ENCODE results near the gene FAM161A. TPM values are rescaled to one million over a fixed set of nuclear protein-coding genes. Genes with fewer than 3 reads are reported as not detected.
"Not testable (repeated sequence)": the region's sequence is repeated elsewhere in the genome, so short reads cannot be mapped to it uniquely, and the experiment has no call there.

The FAM161A gene
- total RNA-seq, 1 experiment from 2014 or later: 2.5 TPM

DNA sequence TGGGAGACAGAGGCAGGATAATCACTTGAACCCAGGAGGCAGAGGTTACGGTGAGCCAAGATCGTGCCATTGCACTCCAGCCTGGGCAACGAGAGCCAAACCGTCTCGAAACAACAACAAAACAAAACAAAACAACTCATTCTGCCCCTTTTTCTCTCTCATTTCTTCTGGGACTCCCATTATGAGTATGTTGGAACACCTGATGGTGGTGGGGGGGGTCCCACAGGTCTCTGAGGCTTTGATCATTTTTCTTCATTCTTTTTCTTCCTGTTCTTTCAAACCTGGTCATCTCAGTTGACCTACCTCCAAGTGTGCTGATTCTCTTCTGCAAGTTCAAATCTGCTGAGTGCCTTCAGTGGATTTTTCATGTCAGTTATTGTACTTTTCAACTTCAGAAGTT, 8.2 kb upstream of the FAM161A start:
- Histone ChIP-seq H3K27me3 (replicated peaks) (no peaks in the 10 kb centered on the region), H3K4me1 (replicated peaks) (no peaks in the 10 kb centered on the region; the same call in 1 of the 2 replicates), H3K4me3 (no peak overlapping the region), H3K9me3 (replicated peaks) (no peaks in the 10 kb centered on the region), H3K27ac (no peak overlapping the region), H3K36me3 (peaks cover 38% of the 10 kb centered on the region)
- DNase-seq (ENCODE audit: low read depth in 1 of 2, low spot score in 2 of 2): no peak

DNA sequence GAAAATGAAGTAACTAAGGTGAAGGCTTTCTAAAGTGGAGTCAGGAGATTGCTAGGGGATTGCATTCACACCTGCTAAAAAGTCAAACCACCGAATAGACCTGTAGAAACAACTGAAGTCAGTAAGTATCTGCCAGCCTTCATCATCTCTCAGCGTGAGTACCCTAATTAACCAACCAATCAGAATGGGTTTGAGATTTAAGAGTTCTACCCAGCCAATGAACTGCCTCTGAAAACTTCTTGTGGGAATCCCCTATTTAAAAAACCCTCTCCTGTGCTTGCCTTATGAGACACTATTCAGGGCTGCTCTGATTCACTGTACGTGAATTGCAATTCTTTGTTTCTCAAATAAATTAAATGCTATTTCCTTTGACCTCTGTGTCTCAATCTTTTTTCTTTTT, 3.4 kb upstream of the FAM161A start:
- H3K36me3 ChIP-seq: no peaks in the 10 kb centered on the region
- H3K4me3 ChIP-seq: no peak overlapping the region

DNA sequence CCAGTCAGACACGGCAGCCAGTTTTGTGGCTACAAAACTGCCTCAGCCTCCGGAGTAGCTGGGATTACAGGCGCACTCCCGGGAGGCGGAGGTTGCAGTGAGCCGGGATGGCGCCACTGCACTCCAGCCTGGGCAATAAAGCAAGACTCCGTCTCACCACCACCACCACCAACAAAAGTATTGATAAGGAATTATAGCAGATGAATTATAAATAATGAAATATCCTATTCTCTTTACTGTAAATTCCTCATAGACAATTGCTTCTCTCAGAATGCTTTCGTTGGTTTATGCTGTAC, 1.4 kb upstream of the FAM161A start:
- no peaks in the 10 kb centered on the region for H3K27me3 ChIP-seq (replicated peaks)
- H3K9me3 ChIP-seq (replicated peaks): no peaks in the 10 kb centered on the region
- peaks cover 9% of the 10 kb centered on the region for H3K4me1 ChIP-seq (replicated peaks)
- DNase-seq (ENCODE audit: low read depth in 1 of 2, low spot score in 2 of 2): no peak
- H3K36me3 ChIP-seq: no peaks in the 10 kb centered on the region
- peak overlapping the region; percentile 70; the same call in 1 of the 2 replicates for H3K4me3 ChIP-seq
- H3K27ac ChIP-seq: no peak overlapping the region

More for the DNA sequence above, 3.4 kb upstream of the FAM161A start:
- no peaks in the 10 kb centered on the region for H3K27me3 ChIP-seq (replicated peaks)
- peaks cover 9% of the 10 kb centered on the region for H3K4me1 ChIP-seq (replicated peaks)
- DNase-seq (ENCODE audit: low read depth in 1 of 2, low spot score in 2 of 2): no peak
- no peak overlapping the region for H3K27ac ChIP-seq
- no peaks in the 10 kb centered on the region for H3K9me3 ChIP-seq (replicated peaks)

DNA sequence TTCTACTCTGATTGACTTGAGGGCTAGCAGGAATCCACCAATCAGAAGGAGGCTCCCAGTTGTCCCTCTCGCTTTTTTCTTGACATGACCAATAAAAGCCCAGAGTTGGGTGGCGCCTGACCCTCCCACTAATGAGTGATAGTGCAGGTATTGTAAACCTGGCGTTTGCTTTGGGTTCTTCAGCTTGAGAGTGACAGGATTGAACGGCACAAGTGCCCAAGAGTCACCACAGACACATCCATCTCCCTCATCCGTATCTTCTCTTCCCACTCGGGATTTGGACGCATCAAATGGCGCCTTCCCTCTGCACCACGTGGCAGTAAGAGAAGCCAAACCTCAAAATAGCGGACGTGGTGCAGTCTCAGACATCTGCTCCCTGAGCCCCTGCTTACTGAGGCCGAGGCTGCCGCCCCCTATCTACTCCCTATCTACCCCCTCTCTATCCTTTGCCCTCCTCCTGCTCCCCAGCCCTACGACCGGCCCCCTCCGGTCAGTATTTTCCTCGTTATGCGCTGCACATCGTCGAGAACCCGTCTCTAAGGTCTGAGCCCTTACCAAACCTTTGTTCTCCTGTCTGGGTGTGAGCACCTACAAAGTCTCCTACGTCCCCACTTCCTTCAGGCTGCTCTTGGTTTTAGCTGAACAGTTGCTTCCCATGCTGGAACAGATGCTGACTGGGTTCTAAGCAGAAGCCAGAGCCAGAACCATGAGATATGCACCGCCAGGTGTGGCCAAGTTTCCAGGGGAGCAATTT, 881 bp upstream of the FAM161A start:
- Histone ChIP-seq H3K9me3 (replicated peaks) (no peaks in the 10 kb centered on the region), H3K4me3 (peak overlapping the region; percentile 70), H3K27me3 (replicated peaks) (no peaks in the 10 kb centered on the region), H3K36me3 (no peaks in the 10 kb centered on the region), H3K4me1 (replicated peaks) (peaks cover 9% of the 10 kb centered on the region), H3K27ac (no peak overlapping the region)
- DNase-seq (ENCODE audit: low read depth in 1 of 2, low spot score in 2 of 2): peak; percentile 93

DNA sequence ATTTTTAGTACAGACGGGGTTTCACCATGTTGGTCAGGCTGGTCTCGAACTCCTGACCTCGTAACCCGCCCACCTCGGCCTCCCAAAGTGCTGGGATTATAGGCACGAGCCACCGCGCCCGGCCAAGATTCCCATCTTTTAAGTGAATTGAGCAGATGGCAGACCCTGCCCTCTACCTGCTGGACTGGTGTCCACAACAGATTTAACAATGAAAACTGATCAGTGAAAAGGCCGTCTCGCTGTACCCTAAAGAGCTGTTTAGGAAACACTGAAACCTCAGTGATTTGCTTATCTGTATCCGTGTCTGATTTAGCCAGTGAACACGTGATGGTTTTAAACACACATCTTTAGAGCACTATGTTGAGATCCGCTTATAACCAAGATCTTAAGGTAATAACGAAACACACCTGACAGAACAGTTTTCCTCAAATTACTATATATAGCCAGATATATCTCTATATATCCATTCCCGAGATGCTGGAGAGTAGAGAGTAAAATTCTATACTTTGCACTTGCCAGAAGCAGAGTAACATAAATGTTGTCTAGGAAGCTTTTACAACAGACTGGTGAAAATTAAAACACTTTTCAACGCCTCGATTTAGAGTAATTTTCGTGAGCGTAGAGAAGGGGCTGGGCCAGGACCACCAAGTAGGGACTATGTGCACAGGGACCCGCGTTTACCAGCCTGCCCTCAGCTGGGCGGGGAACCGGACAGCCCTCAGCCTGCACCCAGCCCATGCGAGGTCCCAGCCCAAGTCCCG, 594 bp downstream of the FAM161A start:
- H3K4me3 ChIP-seq: peak overlapping the region; percentile 70
- peak; percentile 72 to 87 for DNase-seq (ENCODE audit: low read depth in 1 of 2, low spot score in 2 of 2)
- H3K27me3 ChIP-seq (replicated peaks): no peaks in the 10 kb centered on the region
- H3K9me3 ChIP-seq (replicated peaks): no peaks in the 10 kb centered on the region
- no peaks in the 10 kb centered on the region for H3K36me3 ChIP-seq
- no peak overlapping the region for H3K27ac ChIP-seq
- peaks cover 9% of the 10 kb centered on the region for H3K4me1 ChIP-seq (replicated peaks)

DNA sequence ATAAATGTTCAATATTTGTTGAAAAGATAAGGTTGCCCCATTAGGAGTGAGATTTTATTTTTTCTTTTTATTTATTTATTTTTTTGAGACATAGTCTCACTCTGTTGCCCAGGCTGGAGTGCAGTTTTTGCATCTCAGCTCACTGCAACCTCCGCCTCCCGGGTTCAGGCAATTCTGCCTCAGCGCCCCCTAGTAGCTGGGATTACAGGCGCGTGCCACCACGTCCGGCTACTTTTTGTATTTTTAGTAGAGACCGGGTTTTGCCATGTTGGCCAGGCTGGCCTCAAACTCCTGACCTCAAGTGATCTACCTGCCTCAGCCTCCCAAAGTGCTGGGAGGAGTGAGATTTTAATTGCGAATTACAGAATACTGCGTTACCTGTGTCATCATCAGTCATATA, 2.6 kb downstream of the FAM161A start:
- H3K9me3 ChIP-seq (replicated peaks); H3K36me3 ChIP-seq; H3K4me1 ChIP-seq (replicated peaks); DNase-seq (ENCODE audit: low read depth in 1 of 2, low spot score in 2 of 2); H3K27me3 ChIP-seq (replicated peaks); H3K27ac ChIP-seq; H3K4me3 ChIP-seq: not testable (repeated sequence)

DNA sequence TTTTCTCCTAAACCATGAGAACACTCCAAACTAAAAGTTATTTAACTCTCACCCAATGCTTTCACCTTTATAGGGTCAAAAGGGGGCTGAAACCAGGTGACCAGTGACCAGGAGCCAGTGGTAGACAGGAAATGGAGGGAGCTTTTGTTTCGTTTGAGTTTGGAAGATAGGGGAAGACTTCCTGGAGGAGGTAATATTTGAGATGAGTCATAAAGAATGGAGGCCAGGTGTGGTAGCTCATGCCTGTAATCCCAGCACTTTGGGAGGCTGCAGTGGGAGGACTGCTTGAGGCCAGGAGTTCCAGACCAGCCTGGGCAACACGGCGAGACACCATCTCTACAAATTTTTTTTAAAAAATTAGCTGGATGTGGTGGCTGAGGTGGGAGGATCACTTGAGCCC, 8.5 kb downstream of the FAM161A start:
- Histone ChIP-seq H3K27me3 (replicated peaks) (no peaks in the 10 kb centered on the region), H3K27ac (no peak overlapping the region), H3K4me3 (no peak overlapping the region), H3K4me1 (replicated peaks) (no peaks in the 10 kb centered on the region), H3K36me3 (no peaks in the 10 kb centered on the region), H3K9me3 (replicated peaks) (no peaks in the 10 kb centered on the region)
- no peak for DNase-seq (ENCODE audit: low read depth in 1 of 2, low spot score in 2 of 2)

DNA sequence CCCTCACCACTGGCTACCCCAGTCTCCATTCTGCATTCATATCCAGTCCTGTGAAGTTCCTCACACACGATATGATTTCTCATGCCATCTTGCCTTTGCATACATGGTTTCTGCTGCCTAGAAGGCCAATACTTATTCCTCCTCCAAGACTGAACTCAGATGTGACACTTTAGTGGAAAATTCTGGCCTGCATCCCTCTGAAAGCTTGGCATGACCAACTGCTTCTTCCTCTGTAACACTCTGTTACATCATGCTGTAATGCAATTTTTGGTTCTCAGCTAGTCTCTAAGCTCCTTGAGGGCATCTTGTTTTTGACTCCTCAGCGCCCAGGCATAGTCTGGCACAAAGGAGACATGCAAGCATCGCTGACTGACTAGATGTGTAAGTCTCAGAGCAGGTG, 12.6 kb downstream of the FAM161A start:
- Histone ChIP-seq H3K36me3 (no peaks in the 10 kb centered on the region), H3K9me3 (replicated peaks) (no peaks in the 10 kb centered on the region), H3K27me3 (replicated peaks) (no peaks in the 10 kb centered on the region), H3K27ac (no peak overlapping the region), H3K4me3 (no peak overlapping the region), H3K4me1 (replicated peaks) (no peaks in the 10 kb centered on the region)
- no peak for DNase-seq (ENCODE audit: low read depth in 1 of 2, low spot score in 2 of 2)

DNA sequence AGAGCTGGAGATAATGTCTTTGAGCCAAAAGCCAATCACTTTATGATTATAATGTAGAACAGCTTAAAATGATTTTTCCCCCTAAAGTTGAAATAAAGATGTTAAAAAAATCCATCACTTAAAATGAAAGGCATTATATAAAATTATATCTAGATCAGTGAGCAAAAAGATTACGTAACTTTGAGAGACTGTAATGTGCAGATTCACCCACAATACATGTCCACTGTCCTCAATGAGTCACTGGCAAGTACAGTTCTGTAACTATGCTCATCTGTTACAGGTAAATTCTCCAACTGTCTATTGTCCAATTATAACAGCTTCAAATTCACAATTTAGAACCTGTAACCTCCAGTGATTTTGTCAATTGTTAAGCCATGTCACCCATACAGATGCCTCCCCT, 19.0 kb downstream of the FAM161A start:
- no peak overlapping the region for H3K27ac ChIP-seq
- no peaks in the 10 kb centered on the region for H3K27me3 ChIP-seq (replicated peaks)
- no peak for DNase-seq (ENCODE audit: low read depth in 1 of 2, low spot score in 2 of 2)
- H3K4me1 ChIP-seq (replicated peaks): no peaks in the 10 kb centered on the region
- no peak overlapping the region for H3K4me3 ChIP-seq
- H3K9me3 ChIP-seq (replicated peaks): no peaks in the 10 kb centered on the region
- H3K36me3 ChIP-seq: no peaks in the 10 kb centered on the region

DNA sequence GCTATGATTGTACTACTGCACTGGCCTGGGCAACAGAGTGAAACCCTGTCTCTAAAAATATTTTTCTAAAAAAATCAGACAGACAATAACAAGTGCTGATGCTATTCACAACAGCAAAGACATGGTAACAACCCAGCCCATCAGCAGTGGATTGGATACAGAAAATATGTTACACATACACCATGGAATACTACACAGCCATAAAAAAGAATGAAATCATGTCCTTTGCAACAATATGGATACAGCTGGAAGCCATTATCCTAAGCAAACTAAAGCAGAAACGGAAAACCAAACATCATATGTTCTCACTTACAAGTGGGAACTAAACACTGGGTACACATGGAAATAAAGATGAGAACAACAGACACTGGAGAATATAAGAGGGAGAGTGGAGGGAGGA, 19.9 kb downstream of the FAM161A start:
- no peaks in the 10 kb centered on the region for H3K9me3 ChIP-seq (replicated peaks)
- no peak for DNase-seq (ENCODE audit: low read depth in 1 of 2, low spot score in 2 of 2)
- H3K27ac ChIP-seq: no peak overlapping the region
- no peaks in the 10 kb centered on the region for H3K4me1 ChIP-seq (replicated peaks)
- no peaks in the 10 kb centered on the region for H3K27me3 ChIP-seq (replicated peaks)
- H3K36me3 ChIP-seq: no peaks in the 10 kb centered on the region
- no peak overlapping the region for H3K4me3 ChIP-seq

DNA sequence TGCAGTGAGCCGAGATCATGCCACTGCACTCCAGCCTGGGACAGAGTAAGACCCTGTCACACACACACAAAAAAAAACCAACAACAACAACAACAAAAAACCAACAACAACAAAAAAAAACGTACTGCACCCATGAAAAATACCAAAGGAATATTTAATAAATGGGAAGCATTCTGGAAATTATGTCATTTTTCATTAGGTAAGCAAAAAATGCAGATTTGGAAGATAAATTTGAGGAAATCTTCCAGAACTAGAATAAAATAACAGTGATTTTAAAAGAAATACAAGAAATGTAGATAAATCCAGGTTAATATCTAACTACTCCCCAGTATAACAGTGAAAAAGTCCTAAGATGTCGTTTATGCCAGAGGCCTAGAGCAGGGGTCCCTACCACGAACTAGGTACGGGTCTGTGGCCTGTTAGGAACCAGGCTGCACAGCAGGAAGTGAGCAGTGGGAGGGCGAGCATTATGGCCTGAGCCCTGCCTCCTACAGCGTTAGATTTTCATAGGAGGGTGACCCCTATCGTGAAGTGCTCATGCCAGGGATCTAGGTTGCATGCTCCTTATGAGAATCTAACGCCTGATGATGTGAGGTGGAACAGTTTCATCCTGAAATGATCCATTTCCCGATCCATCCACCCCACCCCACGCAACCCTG, 21.5 kb downstream of the FAM161A start:
- H3K36me3 ChIP-seq: no peaks in the 10 kb centered on the region
- H3K27ac ChIP-seq: no peak overlapping the region
- H3K4me1 ChIP-seq (replicated peaks): no peaks in the 10 kb centered on the region
- no peak for DNase-seq (ENCODE audit: low read depth in 1 of 2, low spot score in 2 of 2)
- H3K4me3 ChIP-seq: no peak overlapping the region
- no peaks in the 10 kb centered on the region for H3K27me3 ChIP-seq (replicated peaks)
- no peaks in the 10 kb centered on the region for H3K9me3 ChIP-seq (replicated peaks)

DNA sequence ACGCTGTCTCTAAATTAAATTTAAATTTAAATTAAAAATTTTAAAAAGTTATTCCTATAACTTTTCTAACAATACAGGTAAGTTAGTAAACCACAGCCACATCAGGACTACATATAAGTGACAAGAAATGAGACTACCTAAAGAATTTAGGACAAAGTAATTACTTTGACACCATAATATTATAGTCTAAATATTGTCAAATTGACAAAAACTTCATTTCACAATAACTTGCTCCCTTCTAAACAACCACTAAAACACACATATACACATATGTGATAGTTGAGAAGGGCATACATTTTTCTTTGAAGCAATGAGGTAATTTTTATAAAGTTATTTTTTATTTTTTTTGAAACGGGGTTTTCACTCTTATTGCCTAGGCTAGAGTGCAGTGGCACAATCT, 31.6 kb downstream of the FAM161A start:
- H3K27me3 ChIP-seq (replicated peaks): no peaks in the 10 kb centered on the region

DNA sequence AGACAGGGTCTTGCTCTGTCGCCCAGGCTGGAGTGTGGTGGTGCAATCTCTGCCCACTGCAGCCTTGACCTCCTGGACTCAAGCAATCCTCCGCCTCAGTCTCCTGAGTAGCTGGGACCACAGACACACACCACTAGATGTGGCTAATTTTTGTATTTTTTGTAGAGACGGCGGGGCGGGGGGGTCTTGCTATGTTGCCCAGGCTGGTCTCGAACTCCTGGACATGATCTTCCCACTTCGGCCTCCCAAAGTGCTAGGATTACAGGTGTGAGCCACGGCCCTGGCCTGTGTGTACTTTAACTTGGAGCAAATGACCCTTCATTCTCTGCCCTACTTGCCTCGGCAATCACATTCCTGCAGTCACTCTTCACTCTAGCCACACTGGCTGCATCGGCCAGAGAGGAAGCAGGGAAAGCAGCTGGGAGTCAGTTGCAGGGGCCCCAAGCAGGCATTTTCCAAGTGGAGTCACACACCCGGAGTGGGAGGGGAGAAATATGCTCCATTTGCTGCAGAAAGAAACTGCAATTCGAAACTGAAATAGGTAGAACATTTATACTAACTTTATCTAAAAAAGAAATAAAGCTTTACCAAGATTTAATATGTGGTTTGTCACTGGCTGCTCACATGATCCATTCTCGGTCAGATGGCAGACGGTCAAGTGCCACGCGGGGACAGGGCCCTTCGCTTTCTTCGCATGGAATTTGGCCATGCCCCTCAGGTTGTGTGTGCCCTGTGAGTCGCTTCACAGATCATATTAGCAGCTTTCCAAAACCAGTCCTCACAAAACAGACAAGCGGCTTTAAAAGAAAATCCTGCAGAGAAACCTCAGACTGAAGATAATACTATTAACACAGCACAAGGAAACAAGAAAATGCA, 37.1 kb downstream of the FAM161A start:
- H3K9me3 ChIP-seq (replicated peaks): no peaks in the 10 kb centered on the region
- H3K27me3 ChIP-seq (replicated peaks): no peaks in the 10 kb centered on the region
- H3K4me1 ChIP-seq (replicated peaks): no peaks in the 10 kb centered on the region
- H3K4me3 ChIP-seq: no peak overlapping the region
- H3K27ac ChIP-seq: no peak overlapping the region
- no peaks in the 10 kb centered on the region for H3K36me3 ChIP-seq
- DNase-seq (ENCODE audit: low read depth in 1 of 2, low spot score in 2 of 2): no peak

More for the DNA sequence above, 31.6 kb downstream of the FAM161A start:
- Histone ChIP-seq H3K4me1 (replicated peaks) (no peaks in the 10 kb centered on the region), H3K36me3 (no peaks in the 10 kb centered on the region), H3K9me3 (replicated peaks) (no peaks in the 10 kb centered on the region), H3K27ac (no peak overlapping the region), H3K4me3 (no peak overlapping the region)
- no peak for DNase-seq (ENCODE audit: low read depth in 1 of 2, low spot score in 2 of 2)

Data from SJSA1 (cell line).